ENCODE measurements around the gene ZNF296. TPM values are rescaled to one million over a fixed set of nuclear protein-coding genes. Genes with fewer than 3 reads are reported as not detected.
A peak's percentile ranks its signal among the peaks of the same experiment; 100 is the strongest.

ZNF296 gene
- total and polyA plus RNA-seq, 11 donors = 0.16 to 1.2 (median 0.36) TPM; not detected in 2

DNA sequence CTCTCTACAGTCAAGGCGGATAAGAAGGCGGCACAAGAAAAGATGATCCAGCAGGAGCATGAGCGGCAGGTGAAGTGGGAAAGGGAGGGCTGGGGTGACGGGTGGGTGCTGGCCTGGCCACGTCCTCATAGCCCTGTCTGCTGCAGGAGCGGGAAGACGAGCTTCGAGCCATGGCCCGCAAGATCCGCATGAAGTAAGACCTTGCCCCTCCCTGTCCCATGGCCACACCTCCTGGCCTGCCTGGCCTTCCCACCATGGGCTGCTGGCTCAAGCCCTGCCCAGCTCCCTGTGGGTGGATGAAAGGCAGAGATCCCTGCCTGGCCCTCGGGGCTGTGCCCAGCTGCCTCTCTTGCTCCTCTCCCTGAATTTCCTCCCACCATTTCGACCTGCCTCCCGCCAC, 7.2 kb downstream of the ZNF296 start:
- intact Hi-C loops (cut with DNase I) = no loop called here
- ATAC-seq = peak in 3 of 4 donors; percentile 23 to 44 (median 43)
- no peak overlapping the region for H3K4me3 ChIP-seq
- TF ChIP-seq POLR2A (IDR thresholded peaks at IDR 0.05) = no peak
- TF ChIP-seq, protein P1, sequence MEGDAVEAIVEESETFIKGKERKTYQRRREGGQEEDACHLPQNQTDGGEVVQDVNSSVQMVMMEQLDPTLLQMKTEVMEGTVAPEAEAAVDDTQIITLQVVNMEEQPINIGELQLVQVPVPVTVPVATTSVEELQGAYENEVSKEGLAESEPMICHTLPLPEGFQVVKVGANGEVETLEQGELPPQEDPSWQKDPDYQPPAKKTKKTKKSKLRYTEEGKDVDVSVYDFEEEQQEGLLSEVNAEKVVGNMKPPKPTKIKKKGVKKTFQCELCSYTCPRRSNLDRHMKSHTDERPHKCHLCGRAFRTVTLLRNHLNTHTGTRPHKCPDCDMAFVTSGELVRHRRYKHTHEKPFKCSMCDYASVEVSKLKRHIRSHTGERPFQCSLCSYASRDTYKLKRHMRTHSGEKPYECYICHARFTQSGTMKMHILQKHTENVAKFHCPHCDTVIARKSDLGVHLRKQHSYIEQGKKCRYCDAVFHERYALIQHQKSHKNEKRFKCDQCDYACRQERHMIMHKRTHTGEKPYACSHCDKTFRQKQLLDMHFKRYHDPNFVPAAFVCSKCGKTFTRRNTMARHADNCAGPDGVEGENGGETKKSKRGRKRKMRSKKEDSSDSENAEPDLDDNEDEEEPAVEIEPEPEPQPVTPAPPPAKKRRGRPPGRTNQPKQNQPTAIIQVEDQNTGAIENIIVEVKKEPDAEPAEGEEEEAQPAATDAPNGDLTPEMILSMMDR (IDR thresholded peaks at IDR 0.05) = no peak
- H3K36me3 ChIP-seq = peaks cover 0 to 89% (median 74%) of the 10 kb centered on the region in 9 donors
- H3K27ac ChIP-seq = no peak overlapping the region
- no peaks in the 10 kb centered on the region for H3K27me3 ChIP-seq
- H3K9me3 ChIP-seq = no peaks in the 10 kb centered on the region
- peak in 1 of 5 donors; percentile 52 for DNase-seq
- WGBS, 4 donors = 69 to 78% (median 73%) methylated on average over 13 of the region's 13 CpGs
- H3K4me1 ChIP-seq = no peaks in the 10 kb centered on the region

DNA sequence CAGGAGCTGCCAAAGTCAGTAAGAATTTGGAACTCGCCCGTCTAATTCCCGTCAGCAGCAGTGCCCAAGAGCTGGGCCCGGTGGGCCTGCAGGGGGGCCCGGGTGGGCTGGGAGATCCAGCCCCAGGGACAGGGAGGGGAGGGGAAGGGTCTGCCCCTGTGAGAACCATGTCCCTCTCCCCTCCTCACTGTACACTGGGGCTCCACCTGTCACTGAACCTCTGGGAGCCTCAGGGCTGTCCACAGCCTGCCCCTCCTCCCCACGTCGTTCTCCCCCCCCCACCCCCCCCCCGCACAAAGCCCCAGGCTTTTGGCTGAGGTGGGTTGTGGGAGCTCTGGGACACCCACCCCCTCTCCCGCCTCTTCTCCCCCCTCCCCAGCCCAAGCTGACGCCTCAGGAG, 8.2 kb downstream of the ZNF296 start:
- 79 to 95% (median 89%) methylated on average over 6 to 9 of the region's 10 CpGs for WGBS, 4 donors
- Histone ChIP-seq H3K4me3 (no peak overlapping the region), H3K36me3 (peaks cover 0 to 99% (median 84%) of the 10 kb centered on the region in 9 donors), H3K27me3 (no peaks in the 10 kb centered on the region), H3K27ac (no peak overlapping the region), H3K4me1 (no peaks in the 10 kb centered on the region), H3K9me3 (no peaks in the 10 kb centered on the region)
- intact Hi-C loops (cut with DNase I) = no loop called here
- TF ChIP-seq, protein P1 (IDR thresholded peaks at IDR 0.05) = no peak
- TF ChIP-seq POLR2A (IDR thresholded peaks at IDR 0.05) = no peak
- ATAC-seq (no peak), DNase-seq (no peak)

DNA sequence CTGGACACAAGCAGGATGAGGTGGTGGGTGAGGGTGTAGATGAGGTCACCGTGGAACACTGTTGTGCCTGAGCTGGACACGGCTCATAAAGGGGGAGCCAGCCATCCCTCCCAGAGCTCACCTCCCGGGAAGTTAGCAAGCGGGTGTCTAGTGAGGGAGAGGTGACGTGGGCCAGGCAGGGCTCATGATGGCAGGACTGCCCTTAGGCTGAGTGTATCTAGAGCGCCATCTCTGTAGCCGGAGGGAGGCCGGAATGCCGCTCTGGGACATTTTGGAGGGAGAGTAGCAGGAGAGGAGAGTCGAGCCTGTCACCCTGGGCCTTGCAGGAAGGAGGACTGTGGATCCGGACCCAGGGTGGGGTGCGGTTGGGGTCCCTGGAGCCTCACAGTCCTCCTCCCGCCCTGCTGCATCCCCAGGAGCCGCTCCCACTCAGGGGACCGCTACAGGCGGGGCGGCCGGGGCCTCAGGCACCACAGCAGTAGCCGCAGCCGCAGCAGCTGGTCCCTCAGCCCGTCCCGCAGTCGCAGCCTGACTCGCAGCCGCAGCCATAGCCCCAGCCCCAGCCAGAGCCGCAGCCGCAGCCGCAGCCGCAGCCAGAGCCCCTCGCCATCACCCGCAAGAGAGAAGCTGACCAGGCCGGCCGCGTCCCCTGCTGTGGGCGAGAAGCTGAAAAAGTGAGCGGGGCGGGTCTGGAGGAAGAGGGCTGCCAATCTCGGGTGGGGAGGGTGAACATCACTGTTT, 9.2 kb downstream of the ZNF296 start:
- H3K36me3 ChIP-seq = peaks cover 0 to 100% (median 94%) of the 10 kb centered on the region in 9 donors

More for the DNA sequence above, 9.2 kb downstream of the ZNF296 start:
- TF ChIP-seq, protein P1 (IDR thresholded peaks at IDR 0.05) = no peak
- TF ChIP-seq POLR2A (IDR thresholded peaks at IDR 0.05) = no peak
- WGBS, 4 donors = 88 to 92% (median 92%) methylated on average over 26 to 38 of the region's 38 CpGs
- Histone ChIP-seq H3K27ac (no peak overlapping the region), H3K9me3 (no peaks in the 10 kb centered on the region), H3K4me1 (no peaks in the 10 kb centered on the region), H3K27me3 (no peaks in the 10 kb centered on the region), H3K4me3 (no peak overlapping the region)
- intact Hi-C loops (cut with DNase I) = no loop called here
- ATAC-seq (no peak), DNase-seq (peak in 1 of 5 donors; percentile 42)
